Type B pancreatic cell (in vitro differentiated cells): ENCODE data around the gene KRT12. TPM values are rescaled to one million over a fixed set of nuclear protein-coding genes. Genes with fewer than 3 reads are reported as not detected.
A peak's percentile ranks its signal among the peaks of the same experiment; 100 is the strongest.

Experiments used
- DNase-seq: peaks from one replicate; pipeline ENCODE4 v3.0.0; 2021; ENCODE audit warnings: mixed read lengths; ENCODE audit not compliant: unreplicated experiment; ENCODE audit errors: extremely low spot score
- H3K27ac Mint-ChIP-seq: 2 replicates; pipeline ENCODE4 v1.8.0; 2021; ENCODE audit warnings: mild to moderate bottlenecking, mixed read lengths
- H3K27me3 Mint-ChIP-seq: 2 replicates; pipeline ENCODE4 v1.8.0; 2021; ENCODE audit warnings: mixed read lengths
- H3K36me3 Mint-ChIP-seq: 2 replicates; pipeline ENCODE4 v1.8.0; 2021; ENCODE audit warnings: mixed read lengths
- H3K4me1 Mint-ChIP-seq: one replicate; pipeline ENCODE4 v1.8.0; 2021; ENCODE audit warnings: mixed read lengths; ENCODE audit not compliant: unreplicated experiment
- H3K4me3 Mint-ChIP-seq: 2 replicates; pipeline ENCODE4 v1.8.0; 2021; ENCODE audit warnings: mild to moderate bottlenecking, mixed read lengths
- H3K9me3 Mint-ChIP-seq: 2 replicates; pipeline ENCODE4 v1.8.0; 2021; ENCODE audit warnings: mixed read lengths
- CTCF ChIP-seq: fragments of 200-600 bp; sonication (generic); conservative IDR thresholded peaks from 2 replicates; pipeline ENCODE4 v1.5.0; 2021; ENCODE audit warnings: antibody characterized with exemption, mild to moderate bottlenecking
- total RNA-seq: library from RNA; stranded (reverse); gene quantifications from 2 replicates; pipeline ENCODE4 v1.2.1, GENCODE V29; 2021; ENCODE audit warnings: low replicate concordance

Gene KRT12
- total RNA-seq, 1 donor from 2014 or later = not detected

- Mint-ChIP-seq H3K27ac (no peak overlapping the region), H3K4me1 (no peaks in the 10 kb centered on the region), H3K36me3 (no peaks in the 10 kb centered on the region), H3K4me3 (no peak overlapping the region), H3K27me3 (no peaks in the 10 kb centered on the region), H3K9me3 (no peaks in the 10 kb centered on the region)
- no peak for DNase-seq
- no peak for TF ChIP-seq CTCF
Measured at GRCh38 chr17:40883626-40884334, 16.8 kb upstream of the KRT12 start.

- Mint-ChIP-seq H3K36me3 (no peaks in the 10 kb centered on the region), H3K4me1 (no peaks in the 10 kb centered on the region), H3K9me3 (no peaks in the 10 kb centered on the region), H3K27ac (no peak overlapping the region), H3K27me3 (no peaks in the 10 kb centered on the region), H3K4me3 (no peak overlapping the region)
- no peak for TF ChIP-seq CTCF
- DNase-seq = no peak
Measured at GRCh38 chr17:40883031-40883430, 16.0 kb upstream of the KRT12 start.

GRCh38 chr17:40879026-40879425 is 12.0 kb upstream of the KRT12 start:
- no peak overlapping the region for H3K27ac Mint-ChIP-seq
- no peak for TF ChIP-seq CTCF
- H3K4me3 Mint-ChIP-seq = no peak overlapping the region
- DNase-seq = no peak
- H3K27me3 Mint-ChIP-seq = no peaks in the 10 kb centered on the region
- no peaks in the 10 kb centered on the region for H3K36me3 Mint-ChIP-seq
- no peaks in the 10 kb centered on the region for H3K4me1 Mint-ChIP-seq
- H3K9me3 Mint-ChIP-seq = no peaks in the 10 kb centered on the region

- Mint-ChIP-seq H3K27ac (peak overlapping the region; percentile 53), H3K27me3 (no peaks in the 10 kb centered on the region), H3K4me1 (no peaks in the 10 kb centered on the region), H3K36me3 (no peaks in the 10 kb centered on the region), H3K9me3 (no peaks in the 10 kb centered on the region), H3K4me3 (no peak overlapping the region)
- no peak for TF ChIP-seq CTCF
- no peak for DNase-seq
Measured at GRCh38 chr17:40878044-40878443, 11.0 kb upstream of the KRT12 start.

- Mint-ChIP-seq H3K27me3 (no peaks in the 10 kb centered on the region), H3K4me3 (no peak overlapping the region), H3K27ac (no peak overlapping the region), H3K9me3 (no peaks in the 10 kb centered on the region), H3K36me3 (no peaks in the 10 kb centered on the region), H3K4me1 (no peaks in the 10 kb centered on the region)
- no peak for TF ChIP-seq CTCF
- no peak for DNase-seq
Measured at GRCh38 chr17:40873801-40874200, 6.8 kb upstream of the KRT12 start.
